H9 (cell line): ENCODE data around the gene MKRN2. TPM values are rescaled to one million over a fixed set of nuclear protein-coding genes. Genes with fewer than 3 reads are reported as not detected.

Experiments used
- DNase-seq: peaks from one replicate; pipeline ENCODE4 v3.0.0-alpha.2; 2017
- H2AFZ ChIP-seq: one replicate; pipeline ENCODE4 v1.6.1; 2013; ENCODE audit warnings: mild to moderate bottlenecking, low read length, control low read depth, moderate library complexity
- H2AK5ac ChIP-seq: 2 replicates; pipeline ENCODE4 v1.6.1; 2013; ENCODE audit warnings: low read length, control low read depth, mixed read lengths; ENCODE audit not compliant: insufficient read length
- H2BK120ac ChIP-seq: one replicate; pipeline ENCODE4 v1.6.1; 2013; ENCODE audit warnings: low read depth, mild to moderate bottlenecking, low read length, control low read depth, inconsistent platforms; ENCODE audit not compliant: poor library complexity, severe bottlenecking
- H2BK12ac ChIP-seq: 2 replicates; pipeline ENCODE4 v1.6.1; 2013; ENCODE audit warnings: low read length, control low read depth, mixed read lengths, low read depth; ENCODE audit not compliant: insufficient read length
- H2BK15ac ChIP-seq: 2 replicates; pipeline ENCODE4 v1.6.1; 2013; ENCODE audit warnings: low read depth, low read length, control low read depth
- H2BK20ac ChIP-seq: one replicate; pipeline ENCODE4 v1.6.1; 2013; ENCODE audit warnings: low read depth, mild to moderate bottlenecking, low read length, control low read depth, inconsistent platforms; ENCODE audit not compliant: poor library complexity, severe bottlenecking
- H2BK5ac ChIP-seq: 2 replicates; pipeline ENCODE4 v1.6.1; 2013; ENCODE audit warnings: low read length, control low read depth, mixed read lengths; ENCODE audit not compliant: insufficient read length
- H3K14ac ChIP-seq: 2 replicates; pipeline ENCODE4 v1.6.1; 2013; ENCODE audit warnings: low read length, control low read depth; ENCODE audit not compliant: insufficient read depth
- H3K18ac ChIP-seq: 2 replicates; pipeline ENCODE4 v1.6.1; 2013; ENCODE audit warnings: low read depth, mild to moderate bottlenecking, mixed read lengths, low read length, control low read depth; ENCODE audit not compliant: insufficient read length
- H3K23ac ChIP-seq: 2 replicates; pipeline ENCODE4 v1.6.1; 2013; ENCODE audit warnings: low read length, control low read depth, mixed read lengths, low read depth; ENCODE audit not compliant: insufficient read length
- H3K23me2 ChIP-seq: 2 replicates; pipeline ENCODE4 v1.6.1; 2013; ENCODE audit warnings: low read depth, mild to moderate bottlenecking, mixed read lengths, low read length, control low read depth; ENCODE audit not compliant: insufficient read length, poor library complexity, severe bottlenecking
- H3K27ac ChIP-seq: 2 replicates; pipeline ENCODE4 v1.5.1; 2013; ENCODE audit warnings: low read length, control low read depth, mixed read lengths, low read depth; ENCODE audit not compliant: insufficient read length
- H3K27me3 ChIP-seq: 2 replicates; pipeline ENCODE4 v1.6.1; 2013; ENCODE audit warnings: low read length, control low read depth, inconsistent platforms; ENCODE audit not compliant: insufficient read depth
- H3K4ac ChIP-seq: 2 replicates; pipeline ENCODE4 v1.6.1; 2013; ENCODE audit warnings: low read depth, mild to moderate bottlenecking, control low read depth, inconsistent platforms, low read length, moderate library complexity
- H3K4me1 ChIP-seq: 2 replicates; pipeline ENCODE4 v1.6.1; 2013; ENCODE audit warnings: low read length, control low read depth, inconsistent platforms; ENCODE audit not compliant: insufficient read depth
- H3K4me2 ChIP-seq: 2 replicates; pipeline ENCODE4 v1.6.1; 2013; ENCODE audit warnings: low read length, control low read depth, mixed read lengths; ENCODE audit not compliant: insufficient read length, insufficient read depth
- H3K56ac ChIP-seq: 2 replicates; pipeline ENCODE4 v1.6.1; 2013; ENCODE audit warnings: low read depth, mild to moderate bottlenecking, mixed read lengths, low read length, control low read depth; ENCODE audit not compliant: insufficient read length
- H3K79me1 ChIP-seq: 2 replicates; pipeline ENCODE4 v1.6.1; 2013; ENCODE audit warnings: low read depth, mild to moderate bottlenecking, moderate library complexity, low read length, control low read depth, inconsistent platforms; ENCODE audit not compliant: insufficient read depth, poor library complexity, severe bottlenecking
- H3K79me2 ChIP-seq: 2 replicates; pipeline ENCODE4 v1.6.1; 2013; ENCODE audit warnings: low read length, control low read depth, inconsistent platforms; ENCODE audit not compliant: insufficient read depth
- H3K9ac ChIP-seq: 2 replicates; pipeline ENCODE4 v1.6.1; 2013; ENCODE audit warnings: low read length, control low read depth, mixed read lengths; ENCODE audit not compliant: insufficient read length; ENCODE audit errors: extremely low read depth
- H3K9me3 ChIP-seq: one replicate; pipeline ENCODE4 v1.6.1; 2013; ENCODE audit warnings: low read depth, low read length, inconsistent platforms; ENCODE audit not compliant: control insufficient read depth
- H3T11ph ChIP-seq: one replicate; pipeline ENCODE4 v1.6.1; 2013; ENCODE audit warnings: mild to moderate bottlenecking, low read length, control low read depth, inconsistent platforms
- H4K20me1 ChIP-seq: one replicate; pipeline ENCODE4 v1.6.1; 2013; ENCODE audit not compliant: control insufficient read depth, insufficient read length, insufficient read depth
- H4K5ac ChIP-seq: 2 replicates; pipeline ENCODE4 v1.6.1; 2013; ENCODE audit warnings: low read depth, mild to moderate bottlenecking, mixed read lengths, low read length, control low read depth; ENCODE audit not compliant: insufficient read length
- H4K8ac ChIP-seq: replicated peaks from 2 replicates; pipeline ENCODE4 v1.6.1; 2013; ENCODE audit warnings: low read length, control low read depth, mixed read lengths, low read depth; ENCODE audit not compliant: insufficient read length
- H4K91ac ChIP-seq: 2 replicates; pipeline ENCODE4 v1.6.1; 2013; ENCODE audit warnings: low read depth, mild to moderate bottlenecking, moderate library complexity, mixed read lengths, low read length, control low read depth; ENCODE audit not compliant: insufficient read length
- H3K27ac Mint-ChIP-seq, 3 experiments: 2 replicates in 2 of 3; 3 replicates in 1 of 3; pipeline ENCODE4 v1.8.0; 2020 to 2021; ENCODE audit warnings: mixed read lengths in 3 of 3, mild to moderate bottlenecking in 1 of 3, moderate library complexity in 1 of 3
- H3K27me3 Mint-ChIP-seq: 2 replicates; pipeline ENCODE4 v1.8.0; 2021; ENCODE audit warnings: low read depth, mild to moderate bottlenecking, moderate library complexity, mixed read lengths
- H3K36me3 Mint-ChIP-seq, 3 experiments: 2 replicates in 2 of 3; 3 replicates in 1 of 3; pipeline ENCODE4 v1.8.0; 2020 to 2021; ENCODE audit warnings: low read depth in 3 of 3, mixed read lengths in 3 of 3; ENCODE audit not compliant: insufficient read depth in 1 of 3
- H3K4me1 Mint-ChIP-seq, 2 experiments: 2 replicates each; pipeline ENCODE4 v1.8.0; 2020; ENCODE audit warnings: mixed read lengths in 2 of 2
- H3K4me3 Mint-ChIP-seq, 2 experiments: 2 replicates in 1 of 2; 3 replicates in 1 of 2; pipeline ENCODE4 v1.8.0; 2020 to 2021; ENCODE audit warnings: mild to moderate bottlenecking in 2 of 2, mixed read lengths in 2 of 2, moderate library complexity in 1 of 2
- H3K9me3 Mint-ChIP-seq, 2 experiments: 2 replicates in 1 of 2; 3 replicates in 1 of 2; pipeline ENCODE4 v1.8.0; 2020; ENCODE audit warnings: mild to moderate bottlenecking in 2 of 2, mixed read lengths in 2 of 2, moderate library complexity in 1 of 2
- total RNA-seq: library from RNA; stranded (reverse); gene quantifications from 2 replicates; pipeline ENCODE4 v1.2.1, GENCODE V29; 2021
- TF ChIP-seq, protein P1 (sequence below): fragments of 200-600 bp; sonication (generic); conservative IDR thresholded peaks from 3 replicates; pipeline ENCODE4 v1.8.0; 2021; ENCODE audit warnings: antibody characterized with exemption, mild to moderate bottlenecking

MKRN2 gene
- total RNA-seq, 1 experiment from 2014 or later: 18.1 TPM

DNA sequence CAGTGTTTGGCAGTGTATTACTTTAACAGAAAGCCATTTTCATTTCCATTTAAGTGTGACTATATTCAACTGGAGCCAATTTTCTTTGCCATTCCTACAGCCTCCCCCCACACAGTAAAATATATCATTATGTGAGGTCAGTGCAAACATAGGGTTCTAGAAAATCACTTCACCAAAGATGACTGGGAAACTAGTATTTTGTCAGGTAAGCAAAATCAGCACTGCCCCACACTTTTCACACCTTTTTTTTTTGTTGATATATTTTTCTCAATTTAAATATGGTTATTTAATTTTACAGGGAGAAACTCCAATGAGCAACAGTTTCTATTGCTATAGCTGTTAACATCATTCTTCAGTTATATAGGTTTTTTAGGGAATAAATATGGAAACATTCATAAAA, 41.3 kb upstream of the MKRN2 start:
- Histone ChIP-seq H3K79me1 (no peaks in the 10 kb centered on the region), H4K20me1 (no peaks in the 10 kb centered on the region), H2BK20ac (no peak overlapping the region), H2AFZ (no peak overlapping the region), H3K9ac (no peak overlapping the region), H3K27me3 (no peaks in the 10 kb centered on the region), H2BK5ac (no peak overlapping the region), H3T11ph (no peak overlapping the region), H2AK5ac (no peak overlapping the region), H3K4me1 (no peaks in the 10 kb centered on the region), H3K79me2 (no peaks in the 10 kb centered on the region), H3K18ac (no peak overlapping the region), H3K4me2 (no peak overlapping the region), H2BK15ac (no peak overlapping the region), H2BK120ac (no peak overlapping the region), H4K91ac (no peak overlapping the region), H3K14ac (no peak overlapping the region), H3K23me2 (no peaks in the 10 kb centered on the region), H3K27ac (no peak overlapping the region), H3K4ac (no peak overlapping the region), H3K56ac (no peak overlapping the region), H3K9me3 (no peaks in the 10 kb centered on the region), H4K8ac (no peak overlapping the region), H2BK12ac (no peak overlapping the region), H4K5ac (no peak overlapping the region), H3K23ac (no peak overlapping the region)
- Mint-ChIP-seq H3K27me3 (no peaks in the 10 kb centered on the region), H3K4me1 (no peaks in the 10 kb centered on the region), H3K27ac (no peak overlapping the region; a peak in 1 of 7 replicates), H3K36me3 (peaks cover 11 to 24% (median 15%) of the 10 kb centered on the region in 3 experiments; a peak in 6 of 7 replicates), H3K9me3 (no peaks in the 10 kb centered on the region), H3K4me3 (no peak overlapping the region)
- TF ChIP-seq, protein P1, sequence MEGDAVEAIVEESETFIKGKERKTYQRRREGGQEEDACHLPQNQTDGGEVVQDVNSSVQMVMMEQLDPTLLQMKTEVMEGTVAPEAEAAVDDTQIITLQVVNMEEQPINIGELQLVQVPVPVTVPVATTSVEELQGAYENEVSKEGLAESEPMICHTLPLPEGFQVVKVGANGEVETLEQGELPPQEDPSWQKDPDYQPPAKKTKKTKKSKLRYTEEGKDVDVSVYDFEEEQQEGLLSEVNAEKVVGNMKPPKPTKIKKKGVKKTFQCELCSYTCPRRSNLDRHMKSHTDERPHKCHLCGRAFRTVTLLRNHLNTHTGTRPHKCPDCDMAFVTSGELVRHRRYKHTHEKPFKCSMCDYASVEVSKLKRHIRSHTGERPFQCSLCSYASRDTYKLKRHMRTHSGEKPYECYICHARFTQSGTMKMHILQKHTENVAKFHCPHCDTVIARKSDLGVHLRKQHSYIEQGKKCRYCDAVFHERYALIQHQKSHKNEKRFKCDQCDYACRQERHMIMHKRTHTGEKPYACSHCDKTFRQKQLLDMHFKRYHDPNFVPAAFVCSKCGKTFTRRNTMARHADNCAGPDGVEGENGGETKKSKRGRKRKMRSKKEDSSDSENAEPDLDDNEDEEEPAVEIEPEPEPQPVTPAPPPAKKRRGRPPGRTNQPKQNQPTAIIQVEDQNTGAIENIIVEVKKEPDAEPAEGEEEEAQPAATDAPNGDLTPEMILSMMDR: no peak
- DNase-seq: no peak
